Panc1 (cell line): ENCODE results near the gene CFDP1. TPM values are rescaled to one million over a fixed set of nuclear protein-coding genes. Genes with fewer than 3 reads are reported as not detected.
"Not testable (repeated sequence)": the region's sequence is repeated elsewhere in the genome, so short reads cannot be mapped to it uniquely, and the experiment has no call there.

Experiments
- ATAC-seq: fragments of 200-7000 bp; cut with Tn5 transposase; 2 replicates; pipeline ENCODE4 v1.9.1; 2020; ENCODE audit warnings: mild to moderate bottlenecking, moderate library complexity
- BruUV-seq: library from RNA; stranded (reverse); fragments of 400-500 nt; replicated peaks from 2 replicates; lab custom pipeline; 2021; lab: Mats Ljungman, UMichigan
- CTCF ChIA-PET: fragments of 300-600 bp; sonication (Branson Sonifier 250); formaldehyde crosslinking; loops from one replicate; lab custom pipeline; 2022; ENCODE audit warnings: antibody characterized with exemption; lab: Charles Lee
- POLR2A ChIA-PET: fragments of 300-600 bp; sonication (Branson Sonifier 250); formaldehyde crosslinking; loops from one replicate; lab custom pipeline; 2022; ENCODE audit warnings: antibody characterized with exemption; lab: Charles Lee
- DNase-seq: peaks from one replicate; pipeline ENCODE4 v3.0.0-alpha.2; 2010; ENCODE audit warnings: low read depth, low spot score
- H3K27ac ChIP-seq: 2 replicates; pipeline ENCODE4 v1.5.1; 2011; ENCODE audit warnings: mild to moderate bottlenecking, low read length, inconsistent platforms
- H3K27me3 ChIP-seq: fragments of 200-500 bp; sonication (Bioruptor generic); 2 replicates; pipeline ENCODE4 v1.6.0; 2014; ENCODE audit warnings: low read length, inconsistent platforms; ENCODE audit not compliant: control insufficient read depth, insufficient read depth
- H3K36me3 ChIP-seq: fragments of 200-500 bp; sonication (Bioruptor generic); 2 replicates; pipeline ENCODE4 v1.5.1; 2014; ENCODE audit warnings: inconsistent platforms, mild to moderate bottlenecking, low read length, moderate library complexity; ENCODE audit not compliant: control insufficient read depth, insufficient read depth
- H3K4me1 ChIP-seq: 2 replicates; pipeline ENCODE4 v1.5.1; 2011; ENCODE audit warnings: inconsistent platforms, mild to moderate bottlenecking, low read length, moderate library complexity; ENCODE audit not compliant: control insufficient read depth, insufficient read depth
- H3K4me3 ChIP-seq, 2 experiments: 2 replicates each; pipeline ENCODE4 v1.5.1; 2011 to 2012; ENCODE audit warnings: low read depth in 2 of 2, low read length in 2 of 2, mild to moderate bottlenecking in 2 of 2, inconsistent platforms in 1 of 2, moderate library complexity in 1 of 2
- H3K9me3 ChIP-seq: fragments of 200-500 bp; sonication (Bioruptor generic); 2 replicates; pipeline ENCODE4 v1.5.1; 2014; ENCODE audit warnings: low read depth, mild to moderate bottlenecking, inconsistent platforms, low read length, moderate library complexity; ENCODE audit not compliant: control insufficient read depth, insufficient read depth
- POLR2AphosphoS5 ChIP-seq: IDR thresholded peaks from 2 replicates; pipeline ENCODE4 v1.6.1; 2012; ENCODE audit warnings: mild to moderate bottlenecking, low read depth, low read length, moderate library complexity
- REST ChIP-seq, 2 experiments: IDR thresholded peaks; 2 replicates each; pipeline ENCODE4 v1.6.1; 2011 to 2012; ENCODE audit warnings: low read depth in 2 of 2, control low read depth in 1 of 2, low read length in 1 of 2, mild to moderate bottlenecking in 1 of 2, moderate library complexity in 1 of 2; ENCODE audit not compliant: insufficient read depth in 1 of 2
- SIN3A ChIP-seq: IDR thresholded peaks from 2 replicates; pipeline ENCODE4 v1.6.1; 2012; ENCODE audit warnings: low read depth, mild to moderate bottlenecking, low read length, moderate library complexity, borderline replicate concordance; ENCODE audit not compliant: insufficient read depth
- TCF7L2 ChIP-seq: IDR thresholded peaks from 2 replicates; pipeline ENCODE4 v1.6.1; 2011; ENCODE audit warnings: mild to moderate bottlenecking, low read depth, low read length, inconsistent platforms
- in situ Hi-C: cut with HindIII; loops from 2 replicates; pipeline ENCODE4 v1.10.0; 2016; ENCODE audit warnings: low sequenced_read_pairs, low pct_unique_long_range_greater_than_20kb
- intact Hi-C: fragments of 100-400 bp; cut with micrococcal nuclease; formaldehyde crosslinking; loops from one replicate; pipeline ENCODE4 v1.10.0; 2022; ENCODE audit not compliant: unreplicated experiment
- total RNA-seq: library from RNA; stranded (reverse); gene quantifications from one replicate; pipeline ENCODE4 v1.2.1, GENCODE V29; 2021; ENCODE audit not compliant: unreplicated experiment
- TF ChIP-seq, protein P1 (sequence below): fragments of 450-650 bp; IDR thresholded peaks from 2 replicates; pipeline ENCODE4 v1.5.1; 2017; ENCODE audit warnings: mild to moderate bottlenecking

The CFDP1 gene
- total RNA-seq, 1 experiment from 2014 or later = 25.7 TPM

GRCh38 chr16:75271441-75272096 lies 161.7 kb downstream of the CFDP1 start:
- ChIA-PET POLR2A (no interaction called here), CTCF (no interaction called here)
- no peaks in the 10 kb centered on the region for H3K36me3 ChIP-seq
- no peak for TF ChIP-seq TCF7L2
- TF ChIP-seq POLR2AphosphoS5 = no peak
- TF ChIP-seq, protein P1, sequence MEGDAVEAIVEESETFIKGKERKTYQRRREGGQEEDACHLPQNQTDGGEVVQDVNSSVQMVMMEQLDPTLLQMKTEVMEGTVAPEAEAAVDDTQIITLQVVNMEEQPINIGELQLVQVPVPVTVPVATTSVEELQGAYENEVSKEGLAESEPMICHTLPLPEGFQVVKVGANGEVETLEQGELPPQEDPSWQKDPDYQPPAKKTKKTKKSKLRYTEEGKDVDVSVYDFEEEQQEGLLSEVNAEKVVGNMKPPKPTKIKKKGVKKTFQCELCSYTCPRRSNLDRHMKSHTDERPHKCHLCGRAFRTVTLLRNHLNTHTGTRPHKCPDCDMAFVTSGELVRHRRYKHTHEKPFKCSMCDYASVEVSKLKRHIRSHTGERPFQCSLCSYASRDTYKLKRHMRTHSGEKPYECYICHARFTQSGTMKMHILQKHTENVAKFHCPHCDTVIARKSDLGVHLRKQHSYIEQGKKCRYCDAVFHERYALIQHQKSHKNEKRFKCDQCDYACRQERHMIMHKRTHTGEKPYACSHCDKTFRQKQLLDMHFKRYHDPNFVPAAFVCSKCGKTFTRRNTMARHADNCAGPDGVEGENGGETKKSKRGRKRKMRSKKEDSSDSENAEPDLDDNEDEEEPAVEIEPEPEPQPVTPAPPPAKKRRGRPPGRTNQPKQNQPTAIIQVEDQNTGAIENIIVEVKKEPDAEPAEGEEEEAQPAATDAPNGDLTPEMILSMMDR = no peak
- no peak for TF ChIP-seq SIN3A
- no peak for TF ChIP-seq REST (IDR thresholded peaks at IDR 0.05; ENCODE audit: insufficient read depth in 1 of 2, low read depth in 2 of 2, low read length in 1 of 2)
- DNase-seq (no peak), ATAC-seq (no peak)
- no peak overlapping the region for H3K4me3 ChIP-seq
- H3K4me1 ChIP-seq = peaks cover 22% of the 10 kb centered on the region
- intact Hi-C loops = no loop called here
- H3K9me3 ChIP-seq = no peaks in the 10 kb centered on the region
- BruUV-seq = no TSS peak
- H3K27me3 ChIP-seq = no peaks in the 10 kb centered on the region
- in situ Hi-C loops = no loop called here
- H3K27ac ChIP-seq = no peak overlapping the region

GRCh38 chr16:75269358-75269757 lies 163.9 kb downstream of the CFDP1 start:
- not testable (repeated sequence) for H3K27me3 ChIP-seq

DNA sequence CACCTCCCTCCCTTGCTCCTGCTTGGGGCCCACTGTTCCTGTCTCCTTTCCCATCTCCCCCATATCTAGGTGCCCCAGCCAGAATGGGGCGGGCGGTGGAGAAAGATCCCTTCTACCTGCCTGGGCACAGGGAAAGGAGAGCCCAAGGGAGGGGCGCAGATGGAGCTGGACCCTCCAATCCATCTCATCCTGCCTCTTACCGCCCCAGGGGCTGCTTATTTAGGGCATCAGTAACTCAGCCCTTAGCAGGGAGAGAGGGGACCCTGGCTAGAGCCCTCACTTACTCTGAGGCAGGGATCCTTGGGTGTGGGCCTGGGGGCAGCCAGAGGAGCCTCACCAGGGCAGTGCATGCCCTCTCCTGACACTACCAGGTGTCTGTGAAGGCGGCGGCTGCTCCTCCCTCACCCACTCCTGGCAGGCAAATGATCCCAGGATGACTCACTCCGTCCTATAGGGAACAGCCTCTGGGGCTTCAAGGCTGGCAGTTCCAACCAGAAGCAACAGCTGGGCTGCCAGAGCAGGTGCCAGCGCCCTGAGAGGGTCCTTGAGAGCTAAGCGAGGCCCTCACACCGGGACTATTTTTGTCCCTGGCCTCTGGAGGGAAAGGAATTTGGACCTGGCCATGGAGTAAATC lies 165.6 kb downstream of the CFDP1 start:
- peak; percentile 76 for ATAC-seq
- peak overlapping the region; percentile 77 for H3K27ac ChIP-seq
- TF ChIP-seq SIN3A (no peak), POLR2AphosphoS5 (peak; percentile 43; the same call in 1 of the 2 replicates)
- peaks cover 42% of the 10 kb centered on the region for H3K4me1 ChIP-seq
- ChIA-PET CTCF (no interaction called here), POLR2A (no interaction called here)
- intact Hi-C loops = no loop called here
- H3K9me3 ChIP-seq = no peaks in the 10 kb centered on the region
- no peaks in the 10 kb centered on the region for H3K27me3 ChIP-seq
- BruUV-seq = no TSS peak
- in situ Hi-C loops = no loop called here
- no peaks in the 10 kb centered on the region; the same call in 1 of the 2 replicates for H3K36me3 ChIP-seq
- no peak for DNase-seq
- peak overlapping the region in 1 of 2 experiments; percentile 5; a peak in 1 of 4 replicates for H3K4me3 ChIP-seq

More at GRCh38 chr16:75269358-75269757, 163.9 kb downstream of the CFDP1 start:
- H3K36me3 ChIP-seq, BruUV-seq, in situ Hi-C loops, POLR2A ChIA-PET, ATAC-seq, H3K4me3 ChIP-seq, DNase-seq, intact Hi-C loops, H3K9me3 ChIP-seq, CTCF ChIA-PET: not testable (repeated sequence)
- H3K4me1 ChIP-seq = peaks cover 27% of the 10 kb centered on the region
- H3K27ac ChIP-seq = peak overlapping the region; percentile 34; the same call in 1 of the 2 replicates
